Subcutaneous abdominal adipose tissue (tissue), 5 donors: ENCODE measurements around the gene TNNT3.
A peak's percentile ranks its signal among the peaks of the same experiment; 100 is the strongest.
"Not testable (repeated sequence)": the region's sequence is repeated elsewhere in the genome, so short reads cannot be mapped to it uniquely, and the experiment has no call there.

Source experiments
- H3K27ac ChIP-seq: one replicate; pipeline ENCODE4 v1.7.0; 2013; ENCODE audit warnings: low read depth, mild to moderate bottlenecking, inconsistent platforms, low read length, moderate library complexity
- H3K27me3 ChIP-seq, 5 donors: one replicate each; pipeline ENCODE4 v1.7.0; 2013; ENCODE audit warnings: low read length in 5 of 5, inconsistent platforms in 1 of 5; ENCODE audit not compliant: control insufficient read depth in 5 of 5, insufficient read depth in 4 of 5
- H3K36me3 ChIP-seq, 5 donors: one replicate each; pipeline ENCODE4 v1.7.0; 2013; ENCODE audit warnings: low read length in 5 of 5; ENCODE audit not compliant: control insufficient read depth in 5 of 5, insufficient read depth in 5 of 5
- H3K4me1 ChIP-seq, 5 donors: one replicate each; pipeline ENCODE4 v1.7.0; 2013; ENCODE audit warnings: low read length in 5 of 5, mild to moderate bottlenecking in 3 of 5, moderate library complexity in 1 of 5; ENCODE audit not compliant: control insufficient read depth in 5 of 5, insufficient read depth in 5 of 5
- H3K4me3 ChIP-seq, 5 donors: one replicate each; pipeline ENCODE4 v1.7.0; 2013; ENCODE audit warnings: low read length in 5 of 5, low read depth in 1 of 5
- H3K9ac ChIP-seq, 5 donors: one replicate each; pipeline ENCODE4 v1.7.0; 2013; ENCODE audit warnings: low read length in 5 of 5, mild to moderate bottlenecking in 4 of 5, moderate library complexity in 3 of 5
- H3K9me3 ChIP-seq, 5 donors: one replicate each; pipeline ENCODE4 v1.7.0; 2013; ENCODE audit warnings: low read length in 5 of 5; ENCODE audit not compliant: control insufficient read depth in 5 of 5
- donor health status: healthy.
- donor health status: healthy.
- donor health status: healthy.
- donor health status: healthy.
- donor health status: healthy.

TNNT3 gene

GRCh38 chr11:1881442-1882264 is 37.9 kb upstream of the TNNT3 start:
- peaks cover 2 to 30% (median 9%) of the 10 kb centered on the region in 5 donors for H3K27me3 ChIP-seq

GRCh38 chr11:1882265-1883238 is 37.0 kb upstream of the TNNT3 start:
- Histone ChIP-seq H3K27me3 (peaks cover 2 to 26% (median 8%) of the 10 kb centered on the region in 5 donors), H3K4me3 (peak overlapping the region in 2 of 5 donors; percentile 18 to 26), H3K27ac (peak overlapping the region; percentile 95), H3K36me3 (peaks cover 11 to 46% (median 33%) of the 10 kb centered on the region in 5 donors), H3K9me3 (no peaks in the 10 kb centered on the region), H3K9ac (peak overlapping the region in 1 of 5 donors; percentile 39), H3K4me1 (peaks cover 0 to 49% (median 45%) of the 10 kb centered on the region in 5 donors)

More at GRCh38 chr11:1881442-1882264, 37.9 kb upstream of the TNNT3 start:
- H3K27ac ChIP-seq = peak overlapping the region; percentile 95
- H3K9ac ChIP-seq = peak overlapping the region in 3 of 5 donors; percentile 39 to 71 (median 54)
- H3K9me3 ChIP-seq = no peaks in the 10 kb centered on the region
- peaks cover 3 to 56% (median 51%) of the 10 kb centered on the region in 5 donors for H3K4me1 ChIP-seq
- H3K4me3 ChIP-seq = peak overlapping the region in 2 of 5 donors; percentile 18 to 26
- H3K36me3 ChIP-seq = peaks cover 11 to 37% (median 29%) of the 10 kb centered on the region in 5 donors

- H3K9me3 ChIP-seq = no peaks in the 10 kb centered on the region
- H3K36me3 ChIP-seq = peaks cover 11 to 56% (median 44%) of the 10 kb centered on the region in 5 donors
- peaks cover 1 to 52% (median 44%) of the 10 kb centered on the region in 5 donors for H3K4me1 ChIP-seq
- H3K4me3 ChIP-seq = no peak overlapping the region
- no peak overlapping the region for H3K9ac ChIP-seq
- H3K27ac ChIP-seq = no peak overlapping the region
- peaks cover 2 to 20% (median 7%) of the 10 kb centered on the region in 5 donors for H3K27me3 ChIP-seq
Measured at GRCh38 chr11:1883346-1884302, 35.9 kb upstream of the TNNT3 start.

- Histone ChIP-seq H3K36me3 (peaks cover 11 to 62% (median 46%) of the 10 kb centered on the region in 5 donors), H3K4me1 (peaks cover 1 to 55% (median 49%) of the 10 kb centered on the region in 5 donors), H3K9ac (no peak overlapping the region), H3K27ac (no peak overlapping the region), H3K4me3 (no peak overlapping the region), H3K27me3 (peaks cover 2 to 21% (median 7%) of the 10 kb centered on the region in 5 donors), H3K9me3 (no peaks in the 10 kb centered on the region)
Measured at GRCh38 chr11:1884303-1884700, 35.2 kb upstream of the TNNT3 start.

- H3K9me3 ChIP-seq, H3K4me3 ChIP-seq, H3K9ac ChIP-seq, H3K27ac ChIP-seq: not testable (repeated sequence)
- Histone ChIP-seq H3K4me1 (peaks cover 1 to 39% (median 27%) of the 10 kb centered on the region in 5 donors), H3K36me3 (peaks cover 11 to 62% (median 46%) of the 10 kb centered on the region in 5 donors), H3K27me3 (peaks cover 2 to 15% (median 12%) of the 10 kb centered on the region in 5 donors)
Measured at GRCh38 chr11:1886551-1886950, 33.0 kb upstream of the TNNT3 start.

- no peak overlapping the region for H3K9ac ChIP-seq
- peaks cover 11 to 62% (median 46%) of the 10 kb centered on the region in 5 donors for H3K36me3 ChIP-seq
- H3K27me3 ChIP-seq = peaks cover 2 to 13% (median 10%) of the 10 kb centered on the region in 5 donors
- no peak overlapping the region for H3K27ac ChIP-seq
- H3K4me1 ChIP-seq = peaks cover 0 to 27% (median 16%) of the 10 kb centered on the region in 5 donors
- H3K9me3 ChIP-seq = no peaks in the 10 kb centered on the region
- no peak overlapping the region for H3K4me3 ChIP-seq
Measured at GRCh38 chr11:1887451-1888346, 31.8 kb upstream of the TNNT3 start.

- Histone ChIP-seq H3K27ac (no peak overlapping the region), H3K9ac (no peak overlapping the region), H3K27me3 (peaks cover 2 to 13% (median 10%) of the 10 kb centered on the region in 5 donors), H3K4me1 (peaks cover 0 to 21% (median 11%) of the 10 kb centered on the region in 5 donors), H3K4me3 (no peak overlapping the region), H3K36me3 (peaks cover 11 to 58% (median 43%) of the 10 kb centered on the region in 5 donors), H3K9me3 (no peaks in the 10 kb centered on the region)
Measured at GRCh38 chr11:1888347-1888753, 31.2 kb upstream of the TNNT3 start.

GRCh38 chr11:1888811-1889210 is 30.7 kb upstream of the TNNT3 start:
- Histone ChIP-seq H3K9me3 (peaks cover 0 to 2% (median 0%) of the 10 kb centered on the region in 5 donors), H3K4me1 (peaks cover 0 to 19% (median 11%) of the 10 kb centered on the region in 5 donors), H3K9ac (no peak overlapping the region), H3K36me3 (peaks cover 11 to 54% (median 42%) of the 10 kb centered on the region in 5 donors), H3K4me3 (no peak overlapping the region), H3K27ac (no peak overlapping the region), H3K27me3 (peaks cover 2 to 13% (median 10%) of the 10 kb centered on the region in 5 donors)
